Keratinocyte (primary cell): ENCODE results near the gene LY6G6C. TPM values are rescaled to one million over a fixed set of nuclear protein-coding genes. Genes with fewer than 3 reads are reported as not detected.

Experiments used
- DNase-seq: peaks from one replicate; pipeline ENCODE4 v3.0.0-alpha.2; 2011; ENCODE audit warnings: low read depth, missing footprints, low spot score
- FAIRE-seq: peaks from 2 replicates; lab custom pipeline; 2011; peaks lifted over from hg19 to GRCh38; lab: Jason Lieb, UNC
- H2AFZ ChIP-seq: 2 replicates; pipeline ENCODE4 v1.6.0; 2012; ENCODE audit warnings: low read length, control low read depth, inconsistent platforms; ENCODE audit not compliant: control insufficient read depth
- H3K27ac ChIP-seq: 2 replicates; pipeline ENCODE4 v1.5.1; 2011; ENCODE audit warnings: low read length; ENCODE audit not compliant: control insufficient read depth, insufficient read depth
- H3K27me3 ChIP-seq: 3 replicates; pipeline ENCODE4 v1.6.0; 2011; ENCODE audit warnings: low read length; ENCODE audit not compliant: control insufficient read depth, insufficient read depth; ENCODE audit errors: extremely low read depth
- H3K36me3 ChIP-seq, 2 experiments: 2 replicates in 1 of 2; 3 replicates in 1 of 2; pipeline ENCODE4 v1.5.1; 2011; ENCODE audit warnings: low read length in 2 of 2, mild to moderate bottlenecking in 1 of 2; ENCODE audit not compliant: control insufficient read depth in 2 of 2, insufficient read depth in 2 of 2; ENCODE audit errors: extremely low read depth in 1 of 2
- H3K4me1 ChIP-seq: 3 replicates; pipeline ENCODE4 v1.5.1; 2011; ENCODE audit warnings: low read length; ENCODE audit not compliant: control insufficient read depth, insufficient read depth; ENCODE audit errors: extremely low read depth
- H3K4me2 ChIP-seq: 3 replicates; pipeline ENCODE4 v1.6.0; 2011; ENCODE audit warnings: low read depth, low read length; ENCODE audit not compliant: control insufficient read depth, insufficient read depth; ENCODE audit errors: extremely low read depth
- H3K4me3 ChIP-seq, 3 experiments: fragments of 200-600 bp in 1 of 3; sonication (generic) in 1 of 3; 2 replicates in 2 of 3; 3 replicates in 1 of 3; pipeline ENCODE4 v1.5.1; 2011 to 2016; ENCODE audit warnings: low read length in 3 of 3, mild to moderate bottlenecking in 3 of 3, control low read depth in 2 of 3, inconsistent platforms in 1 of 3, low read depth in 1 of 3, mixed read lengths in 1 of 3, mixed run types in 1 of 3, moderate library complexity in 1 of 3; ENCODE audit not compliant: control insufficient read depth in 2 of 3, insufficient read depth in 2 of 3; ENCODE audit errors: extremely low read depth in 1 of 3
- H3K79me2 ChIP-seq: 2 replicates; pipeline ENCODE4 v1.6.0; 2012; ENCODE audit warnings: low read length; ENCODE audit not compliant: control insufficient read depth, insufficient read depth
- H3K9ac ChIP-seq: 3 replicates; pipeline ENCODE4 v1.6.0; 2011; ENCODE audit warnings: low read length; ENCODE audit not compliant: control insufficient read depth, insufficient read depth; ENCODE audit errors: extremely low read depth
- H3K9me1 ChIP-seq: 3 replicates; pipeline ENCODE4 v1.6.0; 2011; ENCODE audit warnings: low read length; ENCODE audit not compliant: control insufficient read depth, insufficient read depth; ENCODE audit errors: extremely low read depth
- H3K9me3 ChIP-seq: 2 replicates; pipeline ENCODE4 v1.5.1; 2012; ENCODE audit warnings: low read depth, low read length; ENCODE audit not compliant: control insufficient read depth
- H4K20me1 ChIP-seq: 3 replicates; pipeline ENCODE4 v1.6.0; 2011; ENCODE audit warnings: low read length; ENCODE audit not compliant: control insufficient read depth, insufficient read depth; ENCODE audit errors: extremely low read depth
- EZH2 ChIP-seq: IDR thresholded peaks from one replicate; pipeline ENCODE4 v1.6.1; 2012; ENCODE audit warnings: inconsistent platforms, mild to moderate bottlenecking, low read length, moderate library complexity
- dilution Hi-C: fragments of 300-500 bp; cut with MboI; formaldehyde crosslinking; loops from one replicate; pipeline ENCODE4 v1.7.0; 2020; ENCODE audit warnings: low sequenced_read_pairs; ENCODE audit not compliant: extremely low pct_ligation_motif_present
- polyA plus RNA-seq, 5 experiments: library from polyadenylated mRNA; depleted of rRNA in 3 of 5; stranded (reverse) in 3 of 5; stranded (forward) in 1 of 5; unstranded in 1 of 5; fragments of >200 nt; gene quantifications; 1 replicate in 1 of 5; 2 replicates in 3 of 5; 3 replicates in 1 of 5; pipeline versions ENCODE4 v1.2.1 to v1.2.3, GENCODE V29; 2011 to 2012; ENCODE audit warnings: missing spikeins in 2 of 5, low read depth in 1 of 5, low replicate concordance in 1 of 5
- TF ChIP-seq, protein P1 (sequence below), 3 experiments: IDR thresholded peaks in 1 of 3; conservative IDR thresholded peaks in 1 of 3; optimal IDR thresholded peaks in 1 of 3; 2 replicates in 2 of 3; 3 replicates in 1 of 3; pipeline versions ENCODE3 to v1.5.1; 2011; ENCODE audit warnings: low read length in 3 of 3, mild to moderate bottlenecking in 3 of 3, moderate library complexity in 2 of 3, control low read depth in 1 of 3, inconsistent platforms in 1 of 3; ENCODE audit not compliant: insufficient read depth in 2 of 3; ENCODE audit errors: extremely low read depth in 1 of 3

LY6G6C gene
- polyA plus RNA-seq, 1 donor (not counting 4 experiments of a cell fraction or from before 2014, with no cell fraction given): 2.4 TPM

- Histone ChIP-seq H3K9ac (no peak overlapping the region), H3K27me3 (no peaks in the 10 kb centered on the region), H3K36me3 (no peaks in the 10 kb centered on the region), H3K9me3 (no peaks in the 10 kb centered on the region), H3K27ac (no peak overlapping the region), H3K4me2 (no peak overlapping the region), H3K9me1 (peaks cover 2% of the 10 kb centered on the region), H4K20me1 (no peaks in the 10 kb centered on the region), H3K79me2 (no peaks in the 10 kb centered on the region), H2AFZ (no peak overlapping the region), H3K4me1 (peaks cover 3% of the 10 kb centered on the region), H3K4me3 (no peak overlapping the region)
- FAIRE-seq (peak; percentile 34), DNase-seq (peak; percentile 64)
- dilution Hi-C loops: no loop called here
- TF ChIP-seq, protein P1, sequence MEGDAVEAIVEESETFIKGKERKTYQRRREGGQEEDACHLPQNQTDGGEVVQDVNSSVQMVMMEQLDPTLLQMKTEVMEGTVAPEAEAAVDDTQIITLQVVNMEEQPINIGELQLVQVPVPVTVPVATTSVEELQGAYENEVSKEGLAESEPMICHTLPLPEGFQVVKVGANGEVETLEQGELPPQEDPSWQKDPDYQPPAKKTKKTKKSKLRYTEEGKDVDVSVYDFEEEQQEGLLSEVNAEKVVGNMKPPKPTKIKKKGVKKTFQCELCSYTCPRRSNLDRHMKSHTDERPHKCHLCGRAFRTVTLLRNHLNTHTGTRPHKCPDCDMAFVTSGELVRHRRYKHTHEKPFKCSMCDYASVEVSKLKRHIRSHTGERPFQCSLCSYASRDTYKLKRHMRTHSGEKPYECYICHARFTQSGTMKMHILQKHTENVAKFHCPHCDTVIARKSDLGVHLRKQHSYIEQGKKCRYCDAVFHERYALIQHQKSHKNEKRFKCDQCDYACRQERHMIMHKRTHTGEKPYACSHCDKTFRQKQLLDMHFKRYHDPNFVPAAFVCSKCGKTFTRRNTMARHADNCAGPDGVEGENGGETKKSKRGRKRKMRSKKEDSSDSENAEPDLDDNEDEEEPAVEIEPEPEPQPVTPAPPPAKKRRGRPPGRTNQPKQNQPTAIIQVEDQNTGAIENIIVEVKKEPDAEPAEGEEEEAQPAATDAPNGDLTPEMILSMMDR (optimal IDR thresholded peaks at IDR 0.05 in 1 of 3, IDR thresholded peaks at IDR 0.05 in 1 of 3, conservative IDR thresholded peaks at IDR 0.05 in 1 of 3; ENCODE audit: extremely low read depth in 1 of 3, insufficient read depth in 2 of 3, low read length in 3 of 3): peak; percentile 92 to 98 (median 95)
- no peak for TF ChIP-seq EZH2
These were observed 48.3 kb upstream of the LY6G6C start for GRCh38 chr6:31769684-31770371.

GRCh38 chr6:31768363-31769257 is 47.1 kb upstream of the LY6G6C start:
- no peak for TF ChIP-seq EZH2
- TF ChIP-seq, protein P1 (optimal IDR thresholded peaks at IDR 0.05 in 1 of 3, IDR thresholded peaks at IDR 0.05 in 1 of 3, conservative IDR thresholded peaks at IDR 0.05 in 1 of 3; ENCODE audit: extremely low read depth in 1 of 3, insufficient read depth in 2 of 3, low read length in 3 of 3): no peak
- Histone ChIP-seq H3K9me3 (no peaks in the 10 kb centered on the region), H3K36me3 (no peaks in the 10 kb centered on the region), H3K9me1 (peaks cover 2% of the 10 kb centered on the region), H3K4me3 (no peak overlapping the region), H4K20me1 (no peaks in the 10 kb centered on the region), H3K4me2 (no peak overlapping the region), H3K27ac (no peak overlapping the region), H3K4me1 (peaks cover 3% of the 10 kb centered on the region), H3K9ac (no peak overlapping the region), H3K79me2 (no peaks in the 10 kb centered on the region), H2AFZ (no peak overlapping the region), H3K27me3 (no peaks in the 10 kb centered on the region)
- dilution Hi-C loops: no loop called here
- no peak for DNase-seq
- no peak for FAIRE-seq
